GM19023 (cell line): ENCODE measurements around the gene HMCN1.
"Not testable (repeated sequence)": the region's sequence is repeated elsewhere in the genome, so short reads cannot be mapped to it uniquely, and the experiment has no call there.

Experiments used
- ATAC-seq: cut with Tn5 transposase; IDR thresholded peaks from one replicate; pipeline ENCODE4 v1.9.1; 2021; ENCODE audit warnings: mild to moderate bottlenecking, moderate library complexity; ENCODE audit not compliant: unreplicated experiment

The HMCN1 gene

GRCh38 chr1:186183970-186184628 lies 449.9 kb downstream of the HMCN1 start:
- ATAC-seq: peak; percentile 47

- not testable (repeated sequence) for ATAC-seq
Observed at GRCh38 chr1:186186251-186186650, 452.1 kb downstream of the HMCN1 start.

DNA sequence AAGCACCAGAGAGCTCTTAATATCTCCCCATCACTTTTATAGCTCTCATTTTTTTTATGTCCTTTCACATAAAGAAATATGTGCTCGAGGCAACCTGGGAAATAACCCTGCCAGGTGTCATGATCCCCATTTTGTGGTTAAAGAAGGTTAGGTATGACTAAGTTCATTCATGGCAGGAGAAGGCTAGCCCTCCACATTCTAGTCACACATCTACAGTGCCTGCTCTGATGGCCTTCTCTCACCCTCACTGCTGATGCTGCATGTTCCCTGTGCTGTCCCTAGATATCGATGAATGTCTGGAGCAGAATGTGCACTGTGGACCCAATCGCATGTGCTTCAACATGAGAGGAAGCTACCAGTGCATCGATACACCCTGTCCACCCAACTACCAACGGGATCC lies 453.4 kb downstream of the HMCN1 start:
- peak; percentile 57 for ATAC-seq

GRCh38 chr1:186188004-186188539 lies 453.9 kb downstream of the HMCN1 start:
- ATAC-seq: peak; percentile 22

DNA sequence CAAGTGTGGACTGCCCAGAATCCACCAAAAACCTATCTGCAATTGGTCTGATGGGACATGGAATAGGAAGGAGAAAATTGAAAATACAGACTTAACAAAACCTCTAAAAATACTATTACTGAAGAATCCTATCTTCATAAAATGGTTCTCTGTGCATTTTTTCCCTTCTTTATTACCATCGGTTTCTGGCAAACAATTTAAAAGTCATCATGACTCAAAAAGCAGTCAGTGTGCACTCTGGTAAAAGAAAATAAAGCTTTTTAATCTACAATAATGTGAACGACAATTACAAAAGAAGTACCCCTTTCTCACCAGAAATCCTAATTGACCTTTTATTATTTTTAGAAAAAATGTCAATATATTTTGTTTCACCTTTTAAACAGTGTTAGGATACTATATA lies 454.5 kb downstream of the HMCN1 start:
- no peak for ATAC-seq

DNA sequence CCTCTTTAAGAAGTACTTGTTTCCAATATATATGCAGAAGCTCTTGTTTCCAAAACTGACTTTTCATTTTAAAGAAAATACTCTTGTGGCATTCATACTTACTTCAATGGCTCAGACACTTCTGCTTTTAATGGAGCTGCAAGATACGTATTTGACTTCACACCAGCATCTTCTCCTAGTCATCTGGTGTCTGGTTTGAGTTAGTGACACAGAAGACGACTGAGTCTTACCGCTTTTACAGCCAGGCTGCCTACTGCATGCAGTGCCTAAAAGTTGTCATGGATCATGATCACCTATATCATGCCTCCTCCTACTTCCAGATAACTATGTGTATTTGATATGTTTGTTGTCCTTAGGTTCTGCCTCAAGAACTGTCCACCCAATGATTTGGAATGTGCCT lies 455.0 kb downstream of the HMCN1 start:
- ATAC-seq: no peak

- ATAC-seq: no peak
Observed at GRCh38 chr1:186191511-186191910, 457.3 kb downstream of the HMCN1 start.

DNA sequence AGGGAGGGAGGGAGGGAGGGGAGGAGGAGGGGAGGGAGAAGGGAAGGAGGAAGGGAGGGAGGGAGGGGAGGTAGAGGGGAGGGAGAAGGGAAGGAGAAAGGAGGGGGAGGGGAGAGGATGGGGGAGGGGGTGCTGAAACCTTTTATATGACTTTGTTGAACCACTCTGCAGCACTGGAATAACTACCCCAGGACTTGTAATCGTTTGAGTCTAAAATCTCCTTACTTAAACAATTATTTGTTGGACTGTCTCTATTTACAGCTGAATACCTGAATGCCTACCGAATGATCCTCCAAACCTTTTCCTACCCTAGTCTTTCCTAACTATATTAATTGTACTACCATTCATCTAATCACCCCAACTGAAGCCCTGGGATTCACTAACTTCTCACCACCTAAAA lies 459.0 kb downstream of the HMCN1 start:
- no peak for ATAC-seq

- ATAC-seq: peak; percentile 87
Observed at GRCh38 chr1:186194107-186194756, 460.0 kb downstream of the HMCN1 start.

DNA sequence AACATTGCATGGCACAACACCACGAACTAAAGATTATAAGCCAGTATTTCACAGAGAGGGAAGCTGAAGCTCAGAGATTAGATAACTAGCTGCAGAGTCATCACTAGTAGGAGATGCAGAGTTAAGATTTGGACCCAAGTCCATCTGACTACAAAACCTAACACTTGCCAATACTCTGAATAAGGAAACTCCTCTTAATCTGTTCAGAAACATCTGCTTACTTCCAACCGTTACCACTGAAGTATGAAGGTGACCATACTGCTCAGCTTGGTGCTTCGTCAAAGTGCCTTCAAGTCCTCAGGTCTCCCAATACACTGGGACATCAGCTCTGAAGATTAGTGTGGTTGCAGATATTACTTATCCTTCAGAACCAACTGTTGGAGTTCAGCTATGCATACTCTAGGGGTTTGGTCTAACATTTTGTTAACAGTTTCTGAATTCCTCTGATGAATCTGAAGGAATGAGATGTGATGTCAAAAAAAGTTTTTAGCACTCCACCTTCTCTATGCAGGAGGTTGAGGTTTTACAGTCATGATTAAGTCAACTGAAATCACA lies 461.3 kb downstream of the HMCN1 start:
- ATAC-seq: no peak

- no peak for ATAC-seq
Observed at GRCh38 chr1:186202271-186202764, 468.1 kb downstream of the HMCN1 start.

- ATAC-seq: no peak
Observed at GRCh38 chr1:186202776-186203175, 468.6 kb downstream of the HMCN1 start.

- no peak for ATAC-seq
Observed at GRCh38 chr1:186206048-186206570, 471.9 kb downstream of the HMCN1 start.

GRCh38 chr1:186207391-186208085 lies 473.3 kb downstream of the HMCN1 start:
- no peak for ATAC-seq

DNA sequence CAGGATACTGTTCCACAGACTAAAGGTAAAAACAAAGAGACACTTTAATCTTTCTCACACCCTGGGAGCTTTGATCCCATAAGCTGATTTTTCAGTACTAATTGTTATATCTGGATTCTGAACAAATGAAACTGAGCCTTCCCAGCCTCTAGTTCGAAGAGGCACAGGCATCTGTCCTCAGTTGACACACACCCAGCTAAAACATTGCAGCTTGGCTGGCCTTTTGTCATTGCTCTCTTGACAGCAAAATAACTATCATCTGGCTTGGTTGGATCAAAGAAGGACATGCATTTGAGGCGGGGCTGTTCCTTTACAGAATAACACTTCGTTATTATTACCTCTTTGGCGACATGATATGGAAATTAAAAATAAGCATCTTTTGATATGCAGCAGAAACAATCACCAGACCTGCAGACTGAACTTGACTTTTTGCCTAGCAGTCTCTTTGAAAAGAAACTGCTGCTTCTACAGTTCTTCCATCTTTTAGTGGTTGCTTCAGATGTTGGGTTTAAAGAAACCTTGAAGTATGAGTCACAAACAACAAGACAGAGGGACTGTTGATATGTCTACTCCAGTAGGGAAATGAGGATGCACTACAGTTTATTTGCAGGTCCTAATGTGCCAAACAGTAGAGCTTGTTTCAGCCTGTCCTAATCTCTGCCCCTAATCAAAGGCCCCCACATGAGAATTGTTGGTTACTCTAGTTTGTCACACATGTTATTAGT lies 474.4 kb downstream of the HMCN1 start:
- no peak for ATAC-seq

DNA sequence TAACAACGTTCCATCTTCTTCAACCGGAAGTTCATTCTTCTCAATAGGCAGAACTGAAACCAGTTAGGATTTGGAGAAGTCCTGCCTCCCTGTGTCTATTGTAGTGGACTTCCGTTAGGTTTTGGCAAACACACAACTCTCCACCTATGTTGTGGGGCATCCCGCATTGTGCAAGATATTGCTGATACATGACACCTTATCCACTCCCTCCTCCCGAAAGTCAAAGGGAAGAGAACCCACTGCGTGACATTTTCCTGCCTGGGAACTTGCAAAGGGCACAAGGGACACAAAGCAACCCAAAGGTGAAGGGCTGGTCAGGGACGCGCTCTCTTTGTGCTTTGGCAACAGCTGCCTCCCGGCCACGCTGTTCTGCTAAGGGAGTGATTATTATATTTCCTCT lies 476.1 kb downstream of the HMCN1 start:
- ATAC-seq: no peak

DNA sequence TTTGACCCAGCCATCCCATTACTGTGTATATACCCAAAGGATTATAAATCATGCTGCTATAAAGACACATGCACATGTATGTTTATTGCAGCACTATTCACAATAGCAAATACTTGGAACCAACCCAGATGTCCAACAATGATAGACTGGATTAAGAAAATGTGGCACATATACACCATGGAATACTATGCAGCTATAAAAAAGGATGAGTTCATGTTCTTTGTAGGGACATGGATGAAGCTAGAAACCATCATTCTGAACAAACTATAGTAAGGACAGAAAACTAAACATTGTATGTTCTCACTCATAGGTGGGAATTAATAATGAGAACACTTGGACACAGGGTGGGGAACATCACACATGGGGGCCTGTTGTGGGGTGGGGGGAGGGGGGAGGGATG lies 477.4 kb downstream of the HMCN1 start:
- not testable (repeated sequence) for ATAC-seq

DNA sequence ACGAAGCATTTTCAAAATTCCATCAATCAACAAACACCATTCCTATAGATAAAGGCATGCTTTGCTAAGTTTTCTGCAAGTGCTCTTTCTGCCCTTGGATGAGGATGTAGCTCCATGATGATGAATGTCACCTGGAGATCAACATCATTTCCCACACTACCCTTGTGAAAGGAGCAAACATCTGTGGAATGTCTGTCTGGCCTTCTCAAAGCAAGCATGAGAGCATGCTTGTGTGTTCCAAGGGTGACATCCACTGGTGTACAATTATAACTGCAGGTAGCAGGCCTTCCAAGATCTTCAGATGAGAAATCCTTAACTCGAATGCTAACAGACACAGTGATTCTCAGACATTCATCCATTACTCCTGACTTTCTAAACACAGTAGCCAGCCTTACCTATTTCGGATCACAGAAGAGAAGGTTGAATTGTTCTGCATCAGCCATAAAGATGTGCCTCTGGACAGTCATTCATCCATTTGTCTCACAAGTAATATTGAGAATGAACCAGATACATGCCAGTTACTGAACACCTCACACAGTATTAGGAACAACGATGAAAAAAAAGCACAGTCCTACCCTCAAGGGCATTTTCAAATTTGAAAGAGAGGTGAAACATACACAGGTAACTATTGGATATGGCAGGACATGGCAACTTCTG lies 478.5 kb downstream of the HMCN1 start:
- peak; percentile 93 for ATAC-seq

DNA sequence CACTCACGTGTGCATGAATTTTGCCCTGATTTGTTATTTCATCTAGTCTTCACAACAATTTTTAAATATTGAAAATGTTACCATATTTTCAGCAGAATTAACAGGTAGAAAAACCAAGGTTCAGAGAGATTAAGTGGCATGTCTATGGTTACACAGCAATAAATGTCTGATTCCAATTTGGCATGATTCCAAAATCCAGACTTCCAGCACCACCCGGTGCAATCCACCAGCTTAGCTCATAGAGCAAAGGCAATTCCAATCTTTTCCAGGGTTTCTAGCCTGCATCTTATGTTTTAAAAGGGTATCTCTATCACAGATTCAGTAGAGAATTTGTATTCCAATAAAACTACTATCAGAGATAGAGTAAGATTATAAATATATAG lies 479.0 kb downstream of the HMCN1 start:
- ATAC-seq: no peak

GRCh38 chr1:186214791-186215190 lies 480.6 kb downstream of the HMCN1 start:
- no peak for ATAC-seq
